Cortex of kidney (tissue), 1 donor: ENCODE results near the gene PLOD3.
"Not testable (repeated sequence)": the region's sequence is repeated elsewhere in the genome, so short reads cannot be mapped to it uniquely, and the experiment has no call there.

ENCODE experiments used
- DNase-seq: peaks from one replicate; lab custom pipeline; 2025; lab: John Stamatoyannopoulos, UW

The PLOD3 gene

GRCh38 chr7:101210143-101210542 lies 7.2 kb downstream of the PLOD3 start:
- DNase-seq = no peak

- DNase-seq = no peak
Measured at GRCh38 chr7:101208794-101209193, 8.6 kb downstream of the PLOD3 start.

GRCh38 chr7:101207459-101207858 lies 9.9 kb downstream of the PLOD3 start:
- DNase-seq = no peak

- DNase-seq = no peak
Measured at GRCh38 chr7:101206665-101207042, 10.7 kb downstream of the PLOD3 start.

- no peak for DNase-seq
Measured at GRCh38 chr7:101205901-101206664, 11.3 kb downstream of the PLOD3 start.

- DNase-seq = not testable (repeated sequence)
Measured at GRCh38 chr7:101203740-101204738, 13.3 kb downstream of the PLOD3 start.

GRCh38 chr7:101202603-101202918 lies 14.8 kb downstream of the PLOD3 start:
- DNase-seq = no peak

GRCh38 chr7:101201695-101202602 lies 15.4 kb downstream of the PLOD3 start:
- DNase-seq = no peak

GRCh38 chr7:101200862-101201599 lies 16.4 kb downstream of the PLOD3 start, which contains the start of gene MOGAT3:
Gene MOGAT3, minus strand, starts transcription at chr7:101201036. Its CDS starts 182 bp downstream, at chr7:101200854.
- DNase-seq = no peak

GRCh38 chr7:101200504-101200861 lies 16.9 kb downstream of the PLOD3 start:
- no peak for DNase-seq

GRCh38 chr7:101199522-101199921 lies 17.9 kb downstream of the PLOD3 start:
- not testable (repeated sequence) for DNase-seq

GRCh38 chr7:101198476-101198875 lies 18.9 kb downstream of the PLOD3 start:
- DNase-seq = no peak

- DNase-seq = no peak
Measured at GRCh38 chr7:101197991-101198390, 19.4 kb downstream of the PLOD3 start.

- no peak for DNase-seq
Measured at GRCh38 chr7:101195884-101196283, 21.5 kb downstream of the PLOD3 start.

- no peak for DNase-seq
Measured at GRCh38 chr7:101189109-101189508, 28.3 kb downstream of the PLOD3 start.

- no peak for DNase-seq
Measured at GRCh38 chr7:101186844-101187428, 30.4 kb downstream of the PLOD3 start.

GRCh38 chr7:101186194-101186593 lies 31.2 kb downstream of the PLOD3 start:
- no peak for DNase-seq

GRCh38 chr7:101185258-101185839 lies 32.0 kb downstream of the PLOD3 start:
- no peak for DNase-seq

GRCh38 chr7:101180130-101180755 lies 37.1 kb downstream of the PLOD3 start, which contains the start of gene NAT16:
Gene NAT16, minus strand, starts transcription at chr7:101180293. Its CDS starts 5,486 bp downstream, at chr7:101174807.
- no peak for DNase-seq

GRCh38 chr7:101179713-101180112 lies 37.7 kb downstream of the PLOD3 start:
- no peak for DNase-seq
